B cell (primary cell): ENCODE measurements around the gene COL8A2.

Source experiments
- CTCF ChIP-seq: fragments of 200-600 bp; IDR thresholded peaks from one replicate; pipeline ENCODE4 v1.8.0; 2022; ENCODE audit warnings: antibody characterized with exemption, mild to moderate bottlenecking
- EZH2 ChIP-seq: IDR thresholded peaks from 2 replicates; pipeline ENCODE4 v1.6.1; 2012; ENCODE audit warnings: borderline replicate concordance, low read depth, mild to moderate bottlenecking, moderate library complexity, low read length; ENCODE audit not compliant: insufficient read depth, poor library complexity, severe bottlenecking

GRCh38 chr1:36101546-36101945 is 23.5 kb downstream of the COL8A2 start:
- TF ChIP-seq CTCF (no peak), EZH2 (no peak)
